GM12873 (cell line): ENCODE data around the gene GAS2.

ENCODE experiments used
- TF ChIP-seq, protein P1 (sequence below): IDR thresholded peaks from 2 replicates; pipeline ENCODE4 v1.5.1; 2012; ENCODE audit warnings: low read depth, mild to moderate bottlenecking, moderate library complexity, low read length, control low read depth; ENCODE audit not compliant: insufficient read depth; ENCODE audit errors: missing control alignments

Gene GAS2

DNA sequence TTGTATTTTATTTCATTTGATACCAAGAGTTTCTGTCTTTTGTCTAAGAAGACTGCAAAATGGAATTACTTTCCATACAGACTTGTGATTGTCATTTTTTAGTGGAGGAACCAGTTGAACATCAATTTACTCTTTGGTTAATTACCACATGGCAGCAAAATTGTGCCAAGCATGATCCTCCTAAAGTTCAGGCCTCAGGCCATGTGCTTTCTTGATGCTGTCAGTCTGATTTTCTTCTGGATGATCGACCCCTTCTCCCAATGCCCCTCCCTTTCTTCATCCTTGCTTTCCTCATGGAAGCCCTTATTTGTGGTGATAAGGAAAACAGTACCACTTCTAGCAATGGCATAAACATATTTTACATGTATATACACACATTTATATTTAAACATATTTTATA, 87.0 kb downstream of the GAS2 start:
- TF ChIP-seq, protein P1, sequence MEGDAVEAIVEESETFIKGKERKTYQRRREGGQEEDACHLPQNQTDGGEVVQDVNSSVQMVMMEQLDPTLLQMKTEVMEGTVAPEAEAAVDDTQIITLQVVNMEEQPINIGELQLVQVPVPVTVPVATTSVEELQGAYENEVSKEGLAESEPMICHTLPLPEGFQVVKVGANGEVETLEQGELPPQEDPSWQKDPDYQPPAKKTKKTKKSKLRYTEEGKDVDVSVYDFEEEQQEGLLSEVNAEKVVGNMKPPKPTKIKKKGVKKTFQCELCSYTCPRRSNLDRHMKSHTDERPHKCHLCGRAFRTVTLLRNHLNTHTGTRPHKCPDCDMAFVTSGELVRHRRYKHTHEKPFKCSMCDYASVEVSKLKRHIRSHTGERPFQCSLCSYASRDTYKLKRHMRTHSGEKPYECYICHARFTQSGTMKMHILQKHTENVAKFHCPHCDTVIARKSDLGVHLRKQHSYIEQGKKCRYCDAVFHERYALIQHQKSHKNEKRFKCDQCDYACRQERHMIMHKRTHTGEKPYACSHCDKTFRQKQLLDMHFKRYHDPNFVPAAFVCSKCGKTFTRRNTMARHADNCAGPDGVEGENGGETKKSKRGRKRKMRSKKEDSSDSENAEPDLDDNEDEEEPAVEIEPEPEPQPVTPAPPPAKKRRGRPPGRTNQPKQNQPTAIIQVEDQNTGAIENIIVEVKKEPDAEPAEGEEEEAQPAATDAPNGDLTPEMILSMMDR = no peak

DNA sequence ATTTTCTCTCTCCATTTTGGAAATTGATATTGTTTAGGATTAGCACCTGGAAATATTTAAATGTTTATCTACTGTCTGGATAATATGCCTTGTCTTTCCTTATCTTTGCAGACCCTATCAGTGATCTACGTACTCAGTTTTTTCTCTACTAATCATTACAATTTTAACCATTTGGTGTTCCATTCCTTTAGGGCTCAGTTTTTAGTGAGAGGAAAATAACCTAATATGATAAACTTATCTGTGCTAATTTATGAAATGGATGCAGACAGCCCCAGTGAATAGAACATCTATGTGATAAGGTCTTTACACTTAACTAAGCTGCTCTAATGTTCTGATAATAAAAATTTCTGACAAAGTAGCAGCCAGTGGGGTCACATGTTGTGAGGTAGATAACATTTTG, 94.7 kb downstream of the GAS2 start:
- TF ChIP-seq, protein P1 = no peak

DNA sequence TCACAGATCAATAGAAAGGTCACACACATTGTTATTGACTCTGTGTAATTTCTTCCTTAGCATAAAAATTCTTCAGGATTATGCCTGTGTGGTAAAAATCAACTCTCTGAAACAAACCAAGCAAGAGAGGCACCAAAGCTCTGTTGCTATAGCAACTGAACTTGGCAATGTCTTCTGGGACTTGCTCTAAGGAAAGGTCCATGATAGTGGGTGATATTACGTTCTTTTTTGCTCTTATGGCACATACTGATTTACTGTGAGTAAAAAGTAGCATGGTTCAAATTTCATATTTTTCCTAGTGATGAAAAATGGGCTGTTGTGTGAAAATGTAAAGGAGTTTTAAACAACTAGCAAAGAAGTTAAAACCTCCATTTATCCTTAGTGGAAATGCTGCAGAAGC, 96.8 kb downstream of the GAS2 start:
- TF ChIP-seq, protein P1 = no peak

GRCh38 chr11:22764735-22765134, 98.3 kb downstream of the GAS2 start:
- TF ChIP-seq, protein P1 = no peak

DNA sequence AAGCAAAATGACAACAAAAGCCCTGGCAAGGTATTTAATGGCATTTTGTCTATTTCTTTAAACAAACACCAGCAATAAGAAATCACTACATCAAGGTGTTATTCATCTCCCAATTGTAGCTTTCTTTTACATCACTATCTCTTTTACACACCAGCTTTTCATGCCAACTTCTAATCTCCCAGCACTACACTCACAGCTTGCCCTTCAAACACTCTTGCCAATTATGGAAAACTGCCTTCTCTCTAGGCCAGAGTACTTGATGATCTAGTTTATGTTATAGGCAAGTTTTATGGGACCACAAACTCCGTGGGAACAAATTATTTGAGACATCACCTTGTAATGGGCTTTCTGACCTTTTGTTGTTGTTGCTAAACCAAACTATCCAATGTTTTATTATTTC, 101.9 kb downstream of the GAS2 start:
- TF ChIP-seq, protein P1 = no peak

DNA sequence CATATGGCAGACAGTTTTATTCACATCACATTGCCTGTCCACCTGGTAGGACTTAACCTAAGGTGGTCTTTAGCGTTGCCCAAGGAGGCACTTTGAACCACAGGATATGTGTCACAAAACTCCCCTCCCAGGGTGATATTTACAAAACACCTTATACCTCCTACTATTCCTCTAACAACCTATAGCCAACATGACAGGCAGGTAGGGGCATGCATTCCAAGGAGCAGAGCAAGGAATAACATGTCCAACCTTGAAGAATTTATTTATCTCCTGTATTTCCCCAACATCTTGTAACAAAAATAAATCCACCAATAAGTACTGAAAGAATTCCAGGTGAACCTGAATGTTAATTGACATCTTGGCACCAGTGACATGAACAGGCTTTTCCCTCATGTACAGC, 102.7 kb downstream of the GAS2 start:
- TF ChIP-seq, protein P1 = no peak

DNA sequence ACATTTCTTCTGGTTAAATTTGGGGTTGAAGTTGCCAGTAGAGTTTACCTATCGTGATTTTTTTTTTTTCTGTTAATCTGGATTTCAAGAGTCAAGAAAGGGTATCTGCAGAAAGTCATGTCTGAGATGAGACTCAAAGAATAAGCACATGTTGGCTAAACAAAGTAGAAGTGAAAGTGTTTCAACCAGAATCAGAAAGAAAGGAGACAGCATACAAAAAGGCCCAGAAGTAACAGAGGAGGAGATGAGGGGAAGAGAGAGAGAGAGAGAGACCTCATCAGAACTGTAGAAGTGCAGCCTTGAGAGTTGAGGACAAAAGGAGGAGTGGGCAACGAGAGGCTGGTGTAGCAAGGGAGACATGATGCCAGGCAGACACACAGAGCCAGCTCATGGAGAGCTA, 108.3 kb downstream of the GAS2 start:
- TF ChIP-seq, protein P1 = no peak
